Keratinocyte (primary cell): ENCODE results near the gene ATF1. TPM values are rescaled to one million over a fixed set of nuclear protein-coding genes. Genes with fewer than 3 reads are reported as not detected.
"Not testable (repeated sequence)": the region's sequence is repeated elsewhere in the genome, so short reads cannot be mapped to it uniquely, and the experiment has no call there.

Source experiments
- DNase-seq: peaks from one replicate; pipeline ENCODE4 v3.0.0-alpha.2; 2011; ENCODE audit warnings: low read depth, missing footprints, low spot score
- FAIRE-seq: peaks from 2 replicates; lab custom pipeline; 2011; peaks lifted over from hg19 to GRCh38; lab: Jason Lieb, UNC
- H2AFZ ChIP-seq: 2 replicates; pipeline ENCODE4 v1.6.0; 2012; ENCODE audit warnings: low read length, control low read depth, inconsistent platforms; ENCODE audit not compliant: control insufficient read depth
- H3K27ac ChIP-seq: 2 replicates; pipeline ENCODE4 v1.5.1; 2011; ENCODE audit warnings: low read length; ENCODE audit not compliant: control insufficient read depth, insufficient read depth
- H3K27me3 ChIP-seq: 3 replicates; pipeline ENCODE4 v1.6.0; 2011; ENCODE audit warnings: low read length; ENCODE audit not compliant: control insufficient read depth, insufficient read depth; ENCODE audit errors: extremely low read depth
- H3K36me3 ChIP-seq, 2 experiments: 2 replicates in 1 of 2; 3 replicates in 1 of 2; pipeline ENCODE4 v1.5.1; 2011; ENCODE audit warnings: low read length in 2 of 2, mild to moderate bottlenecking in 1 of 2; ENCODE audit not compliant: control insufficient read depth in 2 of 2, insufficient read depth in 2 of 2; ENCODE audit errors: extremely low read depth in 1 of 2
- H3K4me1 ChIP-seq: 3 replicates; pipeline ENCODE4 v1.5.1; 2011; ENCODE audit warnings: low read length; ENCODE audit not compliant: control insufficient read depth, insufficient read depth; ENCODE audit errors: extremely low read depth
- H3K4me2 ChIP-seq: 3 replicates; pipeline ENCODE4 v1.6.0; 2011; ENCODE audit warnings: low read depth, low read length; ENCODE audit not compliant: control insufficient read depth, insufficient read depth; ENCODE audit errors: extremely low read depth
- H3K4me3 ChIP-seq, 3 experiments: fragments of 200-600 bp in 1 of 3; sonication (generic) in 1 of 3; 2 replicates in 2 of 3; 3 replicates in 1 of 3; pipeline ENCODE4 v1.5.1; 2011 to 2016; ENCODE audit warnings: low read length in 3 of 3, mild to moderate bottlenecking in 3 of 3, control low read depth in 2 of 3, inconsistent platforms in 1 of 3, low read depth in 1 of 3, mixed read lengths in 1 of 3, mixed run types in 1 of 3, moderate library complexity in 1 of 3; ENCODE audit not compliant: control insufficient read depth in 2 of 3, insufficient read depth in 2 of 3; ENCODE audit errors: extremely low read depth in 1 of 3
- H3K79me2 ChIP-seq: 2 replicates; pipeline ENCODE4 v1.6.0; 2012; ENCODE audit warnings: low read length; ENCODE audit not compliant: control insufficient read depth, insufficient read depth
- H3K9ac ChIP-seq: 3 replicates; pipeline ENCODE4 v1.6.0; 2011; ENCODE audit warnings: low read length; ENCODE audit not compliant: control insufficient read depth, insufficient read depth; ENCODE audit errors: extremely low read depth
- H3K9me1 ChIP-seq: 3 replicates; pipeline ENCODE4 v1.6.0; 2011; ENCODE audit warnings: low read length; ENCODE audit not compliant: control insufficient read depth, insufficient read depth; ENCODE audit errors: extremely low read depth
- H3K9me3 ChIP-seq: 2 replicates; pipeline ENCODE4 v1.5.1; 2012; ENCODE audit warnings: low read depth, low read length; ENCODE audit not compliant: control insufficient read depth
- H4K20me1 ChIP-seq: 3 replicates; pipeline ENCODE4 v1.6.0; 2011; ENCODE audit warnings: low read length; ENCODE audit not compliant: control insufficient read depth, insufficient read depth; ENCODE audit errors: extremely low read depth
- CTCF ChIP-seq, 3 experiments: IDR thresholded peaks in 1 of 3; conservative IDR thresholded peaks in 1 of 3; optimal IDR thresholded peaks in 1 of 3; 2 replicates in 2 of 3; 3 replicates in 1 of 3; pipeline versions ENCODE3 to v1.5.1; 2011; ENCODE audit warnings: low read length in 3 of 3, mild to moderate bottlenecking in 3 of 3, moderate library complexity in 2 of 3, control low read depth in 1 of 3, inconsistent platforms in 1 of 3; ENCODE audit not compliant: insufficient read depth in 2 of 3; ENCODE audit errors: extremely low read depth in 1 of 3
- EZH2 ChIP-seq: IDR thresholded peaks from one replicate; pipeline ENCODE4 v1.6.1; 2012; ENCODE audit warnings: inconsistent platforms, mild to moderate bottlenecking, low read length, moderate library complexity
- dilution Hi-C: fragments of 300-500 bp; cut with MboI; formaldehyde crosslinking; loops from one replicate; pipeline ENCODE4 v1.7.0; 2020; ENCODE audit warnings: low sequenced_read_pairs; ENCODE audit not compliant: extremely low pct_ligation_motif_present
- polyA plus RNA-seq, 5 experiments: library from polyadenylated mRNA; depleted of rRNA in 3 of 5; stranded (reverse) in 3 of 5; stranded (forward) in 1 of 5; unstranded in 1 of 5; fragments of >200 nt; gene quantifications; 1 replicate in 1 of 5; 2 replicates in 3 of 5; 3 replicates in 1 of 5; pipeline versions ENCODE4 v1.2.1 to v1.2.3, GENCODE V29; 2011 to 2012; ENCODE audit warnings: missing spikeins in 2 of 5, low read depth in 1 of 5, low replicate concordance in 1 of 5

ATF1 gene
- polyA plus RNA-seq, 1 donor (not counting 4 experiments of a cell fraction or from before 2014, with no cell fraction given), result 37.4 TPM

DNA sequence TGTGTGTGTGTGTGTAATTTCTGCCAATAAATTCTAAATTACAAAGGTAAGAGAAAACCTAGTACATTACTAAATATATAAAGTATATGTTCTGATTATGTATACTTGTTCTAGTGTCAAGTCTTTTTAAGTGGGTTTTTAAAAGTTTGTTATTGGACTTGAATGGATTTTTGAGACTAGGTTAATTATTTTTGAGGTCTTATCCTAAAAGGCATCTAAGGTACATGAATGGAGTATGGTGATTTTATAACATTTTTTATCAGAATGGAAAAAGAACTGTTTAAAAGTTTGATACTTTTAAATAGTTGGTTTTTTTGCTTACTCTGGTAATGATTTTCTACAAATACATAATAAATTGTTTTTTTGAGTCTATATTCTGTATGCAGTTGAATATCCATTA lies 56.3 kb downstream of the ATF1 start:
- Histone ChIP-seq H3K4me3 (no peak overlapping the region), H3K9me3 (no peaks in the 10 kb centered on the region), H3K27me3 (no peaks in the 10 kb centered on the region), H4K20me1 (no peaks in the 10 kb centered on the region), H3K4me1 (peaks cover 4% of the 10 kb centered on the region), H3K9ac (no peak overlapping the region), H3K4me2 (no peak overlapping the region), H3K9me1 (no peaks in the 10 kb centered on the region), H2AFZ (no peak overlapping the region), H3K27ac (no peak overlapping the region), H3K36me3 (peaks cover 0 to 2% of the 10 kb centered on the region in 2 experiments), H3K79me2 (no peaks in the 10 kb centered on the region)
- FAIRE-seq (no peak), DNase-seq (no peak)
- dilution Hi-C loops, result no loop called here
- no peak for TF ChIP-seq EZH2
- no peak for TF ChIP-seq CTCF (optimal IDR thresholded peaks at IDR 0.05 in 1 of 3, IDR thresholded peaks at IDR 0.05 in 1 of 3, conservative IDR thresholded peaks at IDR 0.05 in 1 of 3; ENCODE audit: extremely low read depth in 1 of 3, insufficient read depth in 2 of 3, low read length in 3 of 3)

- Histone ChIP-seq H3K36me3 (peaks cover 0 to 2% of the 10 kb centered on the region in 2 experiments), H3K27ac (no peak overlapping the region), H3K9me3 (no peaks in the 10 kb centered on the region), H3K4me1 (peaks cover 5% of the 10 kb centered on the region), H4K20me1 (no peaks in the 10 kb centered on the region), H3K4me3 (no peak overlapping the region), H3K4me2 (no peak overlapping the region), H3K79me2 (no peaks in the 10 kb centered on the region), H3K9ac (no peak overlapping the region), H3K9me1 (no peaks in the 10 kb centered on the region), H2AFZ (no peak overlapping the region), H3K27me3 (no peaks in the 10 kb centered on the region)
- DNase-seq (no peak), FAIRE-seq (no peak)
- TF ChIP-seq EZH2, result no peak
- TF ChIP-seq CTCF (optimal IDR thresholded peaks at IDR 0.05 in 1 of 3, IDR thresholded peaks at IDR 0.05 in 1 of 3, conservative IDR thresholded peaks at IDR 0.05 in 1 of 3; ENCODE audit: extremely low read depth in 1 of 3, insufficient read depth in 2 of 3, low read length in 3 of 3), result no peak
- dilution Hi-C loops, result no loop called here
Measured at GRCh38 chr12:50822082-50822481, 58.2 kb downstream of the ATF1 start.

- dilution Hi-C loops, result not testable (repeated sequence)
Measured at GRCh38 chr12:50823724-50824123, 59.8 kb downstream of the ATF1 start.

More at GRCh38 chr12:50823724-50824123, 59.8 kb downstream of the ATF1 start:
- H3K9me3 ChIP-seq, FAIRE-seq, H3K4me1 ChIP-seq, H3K27ac ChIP-seq, H3K9me1 ChIP-seq, H3K27me3 ChIP-seq, DNase-seq, H3K4me2 ChIP-seq, H4K20me1 ChIP-seq, H2AFZ ChIP-seq, H3K36me3 ChIP-seq, H3K79me2 ChIP-seq, H3K4me3 ChIP-seq, H3K9ac ChIP-seq: not testable (repeated sequence)
